GM12878 (cell line): Measurements from ENCODE around the gene SCYL1. TPM values are rescaled to one million over a fixed set of nuclear protein-coding genes. Genes with fewer than 3 reads are reported as not detected.
A peak's percentile ranks its signal among the peaks of the same experiment; 100 is the strongest.

Experiments used
- ATAC-seq: fragments of 200-7000 bp; cut with Tn5 transposase; 3 replicates; pipeline ENCODE4 v1.9.1; 2020; ENCODE audit warnings: mild to moderate bottlenecking, moderate library complexity
- BruUV-seq: library from RNA; stranded (reverse); fragments of 400-500 nt; replicated peaks from 2 replicates; lab custom pipeline; 2021; lab: Mats Ljungman, UMichigan
- CTCF ChIA-PET: fragments of 300-600 bp; sonication (Branson Sonifier 250); formaldehyde crosslinking; extraction: SDS; loops from one replicate; lab custom pipeline; 2021; ENCODE audit warnings: inconsistent platforms; lab: Yijun Ruan, JAX
- POLR2A ChIA-PET: fragments of 350-600 bp; formaldehyde crosslinking; extraction: SDS; loops from one replicate; lab custom pipeline; 2021; ENCODE audit warnings: inconsistent platforms; lab: Charles Lee
- RAD21 ChIA-PET: fragments of 300-600 bp; sonication (Branson Sonifier 250); formaldehyde crosslinking; loops from one replicate; lab custom pipeline; 2023; ENCODE audit warnings: antibody characterized with exemption; ENCODE audit not compliant: unreplicated experiment; lab: Charles Lee
- SMC1A ChIA-PET: fragments of 300-600 bp; sonication (Branson Sonifier 250); formaldehyde crosslinking; loops from one replicate; lab custom pipeline; 2023; ENCODE audit not compliant: unreplicated experiment, uncharacterized antibody; lab: Charles Lee
- DNase-seq: peaks from one replicate; pipeline ENCODE4 v3.0.0-alpha.2; 2011; ENCODE audit warnings: low read depth, low spot score
- FAIRE-seq: peaks from 3 replicates; lab custom pipeline; 2011; peaks lifted over from hg19 to GRCh38; lab: Jason Lieb, UNC
- H2AFZ ChIP-seq: 2 replicates; pipeline ENCODE4 v1.6.0; 2011; ENCODE audit warnings: low read depth, low read length, control low read depth; ENCODE audit not compliant: control insufficient read depth
- H3K27ac ChIP-seq: 2 replicates; pipeline ENCODE4 v1.5.1; 2011; ENCODE audit warnings: control low read depth; ENCODE audit not compliant: control insufficient read depth, insufficient read depth
- H3K27me3 ChIP-seq, 2 experiments: replicated peaks in 1 of 2; 2 replicates each; pipeline versions ENCODE4 v1.6.0 to v1.6.1; 2011; ENCODE audit warnings: low read length in 1 of 2; ENCODE audit not compliant: control insufficient read depth in 2 of 2, insufficient read depth in 2 of 2
- H3K36me3 ChIP-seq, 2 experiments: 2 replicates each; pipeline ENCODE4 v1.5.1; 2011; ENCODE audit warnings: low read length in 1 of 2; ENCODE audit not compliant: control insufficient read depth in 2 of 2, insufficient read depth in 2 of 2
- H3K4me1 ChIP-seq: 2 replicates; pipeline ENCODE4 v1.6.1; 2011; ENCODE audit warnings: mild to moderate bottlenecking, low read length, moderate library complexity, mixed read lengths; ENCODE audit not compliant: control insufficient read depth, insufficient read depth
- H3K4me2 ChIP-seq: 2 replicates; pipeline ENCODE4 v1.6.0; 2011; ENCODE audit warnings: control low read depth; ENCODE audit not compliant: control insufficient read depth, insufficient read depth
- H3K4me3 ChIP-seq: fragments of 200-600 bp; sonication (generic); 2 replicates; pipeline ENCODE4 v1.5.1; 2016
- H3K79me2 ChIP-seq: 2 replicates; pipeline ENCODE4 v1.6.0; 2011; ENCODE audit warnings: low read length; ENCODE audit not compliant: control insufficient read depth, insufficient read depth
- H3K9ac ChIP-seq: 2 replicates; pipeline ENCODE4 v1.8.0; 2011; ENCODE audit warnings: low read length, control low read depth, mixed read lengths; ENCODE audit not compliant: control insufficient read depth, insufficient read depth
- H3K9me3 ChIP-seq: replicated peaks from 3 replicates; pipeline ENCODE4 v1.5.1; 2011; ENCODE audit warnings: mild to moderate bottlenecking, low read length; ENCODE audit not compliant: control insufficient read depth, insufficient read depth
- H4K20me1 ChIP-seq: 2 replicates; pipeline ENCODE4 v1.6.0; 2011; ENCODE audit not compliant: control insufficient read depth, insufficient read depth
- GATAD2B ChIP-seq: fragments of 450-650 bp; conservative IDR thresholded peaks from 2 replicates; pipeline ENCODE4 v1.6.1; 2017; ENCODE audit warnings: low read depth, mild to moderate bottlenecking, moderate library complexity
- HDAC2 ChIP-seq: fragments of 200-600 bp; sonication (generic); IDR thresholded peaks from 2 replicates; pipeline ENCODE4 v1.6.1; 2017
- HSF1 ChIP-seq: fragments of 150-350 bp; IDR thresholded peaks from 2 replicates; pipeline ENCODE4 v1.6.1; 2014; ENCODE audit warnings: mild to moderate bottlenecking, low read depth, low read length
- IRF3 ChIP-seq: fragments of 450-650 bp; IDR thresholded peaks from 2 replicates; pipeline ENCODE4 v1.6.1; 2014; ENCODE audit warnings: mild to moderate bottlenecking
- NR2F1 ChIP-seq: fragments of 450-650 bp; conservative IDR thresholded peaks from 2 replicates; pipeline ENCODE4 v1.6.1; 2017; ENCODE audit warnings: mild to moderate bottlenecking
- POU2F2 ChIP-seq: IDR thresholded peaks from 3 replicates; pipeline ENCODE4 v1.6.1; 2011; ENCODE audit warnings: low read depth, mild to moderate bottlenecking, low read length, borderline replicate concordance
- REST ChIP-seq: IDR thresholded peaks from 2 replicates; pipeline ENCODE4 v1.6.1; 2012; ENCODE audit warnings: mild to moderate bottlenecking, low read depth, low read length
- SMARCA5 ChIP-seq: fragments of 450-650 bp; IDR thresholded peaks from 2 replicates; pipeline ENCODE4 v1.6.1; 2017; ENCODE audit warnings: mild to moderate bottlenecking
- SP1 ChIP-seq: IDR thresholded peaks from one replicate; pipeline ENCODE4 v1.6.1; 2011; ENCODE audit warnings: low read depth, low read length
- SPI1 ChIP-seq: IDR thresholded peaks from 2 replicates; pipeline ENCODE4 v1.6.1; 2011; ENCODE audit warnings: low read depth, mild to moderate bottlenecking, low read length, moderate library complexity, borderline replicate concordance; ENCODE audit not compliant: insufficient read depth
- SUPT20H ChIP-seq: IDR thresholded peaks from 2 replicates; pipeline ENCODE4 v1.6.1; 2011; ENCODE audit warnings: low read depth, mild to moderate bottlenecking, low read length, moderate library complexity, borderline replicate concordance; ENCODE audit not compliant: control insufficient read depth
- TBL1XR1 ChIP-seq: IDR thresholded peaks from 2 replicates; pipeline ENCODE4 v1.6.1; 2012; ENCODE audit warnings: low read depth, low read length, improper control_type of control experiment
- ZBED1 ChIP-seq: IDR thresholded peaks from 2 replicates; pipeline ENCODE4 v1.6.1; 2016; ENCODE audit warnings: borderline replicate concordance
- WGBS: methylation state at CpG from one replicate; pipeline ENCODE4 v1.1.6; 2016; ENCODE audit warnings: low lambda C conversion rate; ENCODE audit not compliant: insufficient replicate concordance, insufficient coverage; ENCODE audit errors: missing lambda C conversion rate; 5-methylcytosine and 5-hydroxymethylcytosine counted together
- in situ Hi-C: fragments of 300-500 bp; cut with MboI; formaldehyde crosslinking; loops from 9 replicates; pipeline ENCODE4 v1.14.3; 2018; ENCODE audit warnings: mixed read lengths
- intact Hi-C: fragments of 100-400 bp; cut with micrococcal nuclease; formaldehyde crosslinking; loops from one replicate; pipeline ENCODE4 v1.14.2; 2022; ENCODE audit not compliant: unreplicated experiment
- polyA plus RNA-seq, 11 experiments: library from polyadenylated mRNA; depleted of rRNA in 4 of 11; unstranded in 6 of 11; stranded (reverse) in 5 of 11; fragments of >200 nt; fragmentation: Nextera tagmentation in 4 of 11; fragmentation: Illumina TruSeq in 1 of 11; extraction: Ambion mirVana in 4 of 11; extraction: Trizol in 1 of 11; gene quantifications; 1 replicate in 1 of 11; 2 replicates in 10 of 11; pipeline versions ENCODE4 v1.2.1 to v1.2.3, GENCODE V29; 2011 to 2016; ENCODE audit warnings: inconsistent platforms in 2 of 11, missing spikeins in 2 of 11, low read depth in 1 of 11
- total RNA-seq, 4 experiments: library from RNA; depleted of rRNA in 3 of 4; stranded (reverse); fragments of >200 nt in 3 of 4; fragmentation: Illumina TruSeq in 1 of 4; extraction: Trizol in 1 of 4; gene quantifications; 2 replicates each; pipeline versions ENCODE4 v1.2.1 to v1.2.3, GENCODE V29; 2013 to 2021

The SCYL1 gene
- total and polyA plus RNA-seq, 10 of the 15 experiments (the other 5 are each of a cell fraction or from before 2014, with no cell fraction given): 0.80 to 82.7 (median 51.2) TPM

GRCh38 chr11:65575568-65576231 lies 50.8 kb downstream of the SCYL1 start, which contains the start of gene EHBP1L1 (continued):
- peak; percentile 87 for TF ChIP-seq SPI1
- TF ChIP-seq IRF3: no peak
- TF ChIP-seq HDAC2: 0 out of 2 replicates have a peak, but pooled peaks have one; percentile 71
- TF ChIP-seq, all 136 proteins: peak for 43

DNA sequence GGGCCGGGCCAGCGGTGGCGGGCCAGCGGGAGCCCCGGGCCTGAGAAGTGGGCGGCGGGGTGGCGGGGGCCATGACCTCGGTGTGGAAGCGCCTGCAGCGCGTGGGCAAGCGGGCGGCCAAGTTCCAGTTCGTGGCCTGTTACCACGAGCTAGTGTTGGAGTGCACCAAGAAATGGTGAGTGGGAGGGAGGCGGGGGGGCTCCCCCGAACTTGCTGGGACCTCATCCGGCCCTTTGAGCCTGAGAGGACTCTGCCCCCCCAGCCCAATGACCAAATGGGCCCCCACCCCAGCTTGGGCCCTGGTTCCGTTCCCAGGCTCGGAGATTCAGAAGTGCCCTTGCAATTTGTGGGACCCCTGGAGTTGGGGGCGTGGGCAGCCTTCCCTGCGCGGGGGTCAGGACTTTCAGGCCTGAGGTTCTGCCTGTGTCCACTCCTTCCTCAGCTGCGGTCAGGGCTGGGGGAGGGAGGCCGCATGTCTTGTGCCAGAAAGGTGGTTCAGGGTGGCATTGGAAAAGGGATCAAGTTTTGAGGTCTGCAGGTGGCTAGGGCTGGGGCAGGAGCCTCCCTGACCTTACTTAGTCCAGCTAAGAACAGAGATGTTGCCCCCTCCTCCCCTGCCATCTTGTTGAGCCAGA lies 51.5 kb downstream of the SCYL1 start:
- no peak for ATAC-seq
- H3K36me3 ChIP-seq: peaks cover 5 to 15% of the 10 kb centered on the region in 2 experiments; a peak in 3 of 4 replicates
- BruUV-seq: TSS peak; percentile 21
- no peaks in the 10 kb centered on the region for H3K9me3 ChIP-seq
- intact Hi-C loops: no loop called here
- H3K27me3 ChIP-seq: no peaks in the 10 kb centered on the region
- H3K9ac ChIP-seq: peak overlapping the region; percentile 88
- CTCF ChIA-PET: interaction anchor here (0.7 to 5.7 kb wide), 8 partner anchors 12 to 135 kb away, joined by 3 to 130 read pairs (median 4); partner anchors contain the start of genes KCNK7 and PCNX3
- H3K4me2 ChIP-seq: peak overlapping the region; percentile 100
- H2AFZ ChIP-seq: no peak overlapping the region; the same call in 1 of the 2 replicates
- WGBS: under 1% methylated on average over 25 of the region's 26 CpGs
- in situ Hi-C loops: no loop called here
- H3K27ac ChIP-seq: peak overlapping the region; percentile 96
- no peaks in the 10 kb centered on the region; the same call in 1 of the 2 replicates for H4K20me1 ChIP-seq
- no peak for FAIRE-seq
- no peak for DNase-seq
- H3K79me2 ChIP-seq: peaks cover 65% of the 10 kb centered on the region
- peak overlapping the region; percentile 97 for H3K4me3 ChIP-seq
- RAD21 ChIA-PET: interaction anchor here (0.6 to 4.0 kb wide), 8 partner anchors 11 to 76 kb away, joined by 3 to 132 read pairs (median 6); partner anchors contain the start of genes KCNK7, PCNX3 and SIPA1
- POLR2A ChIA-PET: interaction anchor here (0.6 to 4.9 kb wide), 8 partner anchors 11 to 63 kb away, joined by 3 to 129 read pairs (median 6); partner anchors contain the start of genes MAP3K11, PCNX3 and SIPA1
- SMC1A ChIA-PET: interaction anchor here (0.8 to 4.2 kb wide), 4 partner anchors 11 to 36 kb away, joined by 4 to 93 read pairs (median 7); no protein-coding TSS in a partner anchor
- peaks cover 31% of the 10 kb centered on the region for H3K4me1 ChIP-seq
- 0 out of 2 replicates have a peak, but pooled peaks have one; percentile 41 for TF ChIP-seq GATAD2B
- TF ChIP-seq TBL1XR1: 0 out of 2 replicates have a peak, but pooled peaks have one; percentile 43
- no peak for TF ChIP-seq ZBED1
- no peak for TF ChIP-seq HSF1
- no peak for TF ChIP-seq POU2F2
- TF ChIP-seq NR2F1: peak; percentile 88
- no peak for TF ChIP-seq SP1
- TF ChIP-seq SMARCA5: peak; percentile 18; the same call in 1 of the 2 replicates
- no peak for TF ChIP-seq REST
- TF ChIP-seq SUPT20H: no peak
